HepG2 (cell line): Measurements from ENCODE around the gene SERPIND1. TPM values are rescaled to one million over a fixed set of nuclear protein-coding genes. Genes with fewer than 3 reads are reported as not detected.
A peak's percentile ranks its signal among the peaks of the same experiment; 100 is the strongest.

Experiments used
- FOXO1 ChIP-seq: sonication (generic); formaldehyde crosslinking; IDR thresholded peaks from 2 replicates; pipeline ENCODE4 v1.4.0; 2020; ENCODE audit warnings: missing genetic modification reagents
- KAT8 ChIP-seq: IDR thresholded peaks from 2 replicates; pipeline ENCODE4 v1.6.1; 2016; ENCODE audit warnings: missing genetic modification reagents, missing compliant biosample characterization
- RAD21 ChIP-seq: fragments of 450-650 bp; formaldehyde crosslinking; IDR thresholded peaks from 2 replicates; pipeline ENCODE4 v1.5.0; 2020; ENCODE audit warnings: mild to moderate bottlenecking
- SAP130 ChIP-seq: IDR thresholded peaks from 2 replicates; pipeline ENCODE4 v1.6.1; 2016; ENCODE audit warnings: low read depth
- STAG1 ChIP-seq: sonication (generic); formaldehyde crosslinking; IDR thresholded peaks from 2 replicates; pipeline ENCODE4 v1.4.0; 2020; ENCODE audit warnings: missing genetic modification reagents
- XRCC5 ChIP-seq: fragments of 200-400 bp; formaldehyde crosslinking; optimal IDR thresholded peaks from 2 replicates; pipeline ENCODE3; 2017; ENCODE audit warnings: mild to moderate bottlenecking, low read length
- ZBTB38 ChIP-seq: sonication (generic); formaldehyde crosslinking; IDR thresholded peaks from 2 replicates; pipeline ENCODE4 v1.5.1; 2020; ENCODE audit warnings: mild to moderate bottlenecking, missing genetic modification reagents
- ZNF501 ChIP-seq: sonication (generic); formaldehyde crosslinking; IDR thresholded peaks from 2 replicates; pipeline ENCODE4 v1.5.1; 2020; ENCODE audit warnings: mild to moderate bottlenecking, moderate library complexity, missing genetic modification reagents
- polyA plus RNA-seq, 8 experiments: library from polyadenylated mRNA; depleted of rRNA in 3 of 8; stranded (reverse) in 7 of 8; unstranded in 1 of 8; fragments of >200 nt; fragmentation: Illumina TruSeq in 4 of 8; extraction: Trizol in 4 of 8; gene quantifications; 2 replicates each; pipeline versions ENCODE4 v1.2.1 to v1.2.3, GENCODE V29; 2011 to 2016; ENCODE audit warnings: low read depth in 4 of 8, missing spikeins in 1 of 8, mixed read lengths in 1 of 8; ENCODE audit not compliant: insufficient read depth in 1 of 8
- total RNA-seq, 5 experiments: library from RNA; depleted of rRNA; stranded (reverse); fragments of >200 nt; fragmentation: Illumina TruSeq; extraction: Trizol; gene quantifications; 2 replicates each; pipeline ENCODE4 v1.2.3, GENCODE V29; 2016; ENCODE audit warnings: low read depth in 1 of 5
- TF ChIP-seq, protein P1 (sequence below): sonication (generic); formaldehyde crosslinking; IDR thresholded peaks from 2 replicates; pipeline ENCODE4 v1.5.0; 2020; ENCODE audit warnings: mild to moderate bottlenecking, missing genetic modification reagents
- TF ChIP-seq, protein P2 (sequence below): IDR thresholded peaks from 2 replicates; pipeline ENCODE4 v1.6.1; 2016
- TF ChIP-seq, protein P3 (sequence below): sonication (generic); formaldehyde crosslinking; IDR thresholded peaks from 2 replicates; pipeline ENCODE4 v1.5.0; 2020; ENCODE audit warnings: mild to moderate bottlenecking, missing genetic modification reagents, borderline replicate concordance
- TF ChIP-seq, protein P4 (sequence below): sonication (generic); formaldehyde crosslinking; IDR thresholded peaks from 2 replicates; pipeline ENCODE4 v1.5.1; 2020; ENCODE audit warnings: mild to moderate bottlenecking, missing genetic modification reagents, moderate library complexity
- TF ChIP-seq, protein P5 (sequence below): sonication (generic); formaldehyde crosslinking; IDR thresholded peaks from 2 replicates; pipeline ENCODE4 v1.5.1; 2020; ENCODE audit warnings: missing genetic modification reagents, mild to moderate bottlenecking, borderline replicate concordance

SERPIND1 gene
- total and polyA plus RNA-seq, 2 of the 13 experiments (the other 11 are each of a cell fraction or from before 2014, with no cell fraction given) = 111 to 350 TPM

DNA sequence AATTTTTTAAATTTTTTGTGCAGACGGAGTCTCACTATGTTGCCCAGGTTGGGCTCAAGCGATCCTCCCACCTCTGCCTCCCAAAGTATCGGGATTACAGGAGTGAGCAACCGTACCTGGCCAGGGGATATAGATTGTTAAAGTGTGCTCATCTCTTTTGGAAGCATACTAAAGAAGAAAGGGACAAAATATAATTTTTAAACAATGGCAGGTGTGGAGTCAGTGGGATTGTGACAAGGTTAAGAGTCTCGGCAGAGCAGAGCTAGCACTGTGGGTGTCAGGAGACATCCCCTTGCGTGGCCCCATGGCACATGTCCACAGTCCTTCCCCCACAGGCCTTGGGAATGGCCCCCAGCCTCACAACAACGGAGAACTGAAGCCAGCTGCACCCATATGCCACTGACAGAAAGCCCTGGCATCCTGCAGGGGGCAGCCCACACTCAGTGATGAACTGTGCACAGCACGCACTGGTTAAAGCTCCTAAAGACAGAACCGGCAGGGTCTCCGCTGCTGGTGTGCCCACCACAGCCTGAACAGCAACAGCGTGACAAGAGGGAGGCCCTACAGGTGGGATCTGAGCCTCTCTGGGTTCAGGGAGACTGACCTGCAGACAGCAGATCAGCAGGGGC lies 29.9 kb downstream of the SERPIND1 start (continued):
- TF ChIP-seq, protein P1, sequence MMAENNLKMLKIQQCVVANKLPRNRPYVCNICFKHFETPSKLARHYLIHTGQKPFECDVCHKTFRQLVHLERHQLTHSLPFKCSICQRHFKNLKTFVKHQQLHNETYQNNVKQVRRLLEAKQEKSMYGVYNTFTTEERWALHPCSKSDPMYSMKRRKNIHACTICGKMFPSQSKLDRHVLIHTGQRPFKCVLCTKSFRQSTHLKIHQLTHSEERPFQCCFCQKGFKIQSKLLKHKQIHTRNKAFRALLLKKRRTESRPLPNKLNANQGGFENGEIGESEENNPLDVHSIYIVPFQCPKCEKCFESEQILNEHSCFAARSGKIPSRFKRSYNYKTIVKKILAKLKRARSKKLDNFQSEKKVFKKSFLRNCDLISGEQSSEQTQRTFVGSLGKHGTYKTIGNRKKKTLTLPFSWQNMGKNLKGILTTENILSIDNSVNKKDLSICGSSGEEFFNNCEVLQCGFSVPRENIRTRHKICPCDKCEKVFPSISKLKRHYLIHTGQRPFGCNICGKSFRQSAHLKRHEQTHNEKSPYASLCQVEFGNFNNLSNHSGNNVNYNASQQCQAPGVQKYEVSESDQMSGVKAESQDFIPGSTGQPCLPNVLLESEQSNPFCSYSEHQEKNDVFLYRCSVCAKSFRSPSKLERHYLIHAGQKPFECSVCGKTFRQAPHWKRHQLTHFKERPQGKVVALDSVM (CRISPR knock-in tag) = no peak
- peak; percentile 28 for TF ChIP-seq XRCC5
- TF ChIP-seq ZNF501 (CRISPR knock-in tag) = peak; percentile 38; the same call in 1 of the 2 replicates
- TF ChIP-seq, protein P2, sequence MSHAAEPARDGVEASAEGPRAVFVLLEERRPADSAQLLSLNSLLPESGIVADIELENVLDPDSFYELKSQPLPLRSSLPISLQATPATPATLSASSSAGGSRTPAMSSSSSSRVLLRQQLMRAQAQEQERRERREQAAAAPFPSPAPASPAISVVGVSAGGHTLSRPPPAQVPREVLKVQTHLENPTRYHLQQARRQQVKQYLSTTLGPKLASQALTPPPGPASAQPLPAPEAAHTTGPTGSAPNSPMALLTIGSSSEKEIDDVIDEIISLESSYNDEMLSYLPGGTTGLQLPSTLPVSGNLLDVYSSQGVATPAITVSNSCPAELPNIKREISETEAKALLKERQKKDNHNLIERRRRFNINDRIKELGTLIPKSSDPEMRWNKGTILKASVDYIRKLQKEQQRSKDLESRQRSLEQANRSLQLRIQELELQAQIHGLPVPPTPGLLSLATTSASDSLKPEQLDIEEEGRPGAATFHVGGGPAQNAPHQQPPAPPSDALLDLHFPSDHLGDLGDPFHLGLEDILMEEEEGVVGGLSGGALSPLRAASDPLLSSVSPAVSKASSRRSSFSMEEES (CRISPR knock-in tag) = no peak
- peak; percentile 42; the same call in 1 of the 2 replicates for TF ChIP-seq SAP130 (CRISPR knock-in tag)
- TF ChIP-seq, protein P3, sequence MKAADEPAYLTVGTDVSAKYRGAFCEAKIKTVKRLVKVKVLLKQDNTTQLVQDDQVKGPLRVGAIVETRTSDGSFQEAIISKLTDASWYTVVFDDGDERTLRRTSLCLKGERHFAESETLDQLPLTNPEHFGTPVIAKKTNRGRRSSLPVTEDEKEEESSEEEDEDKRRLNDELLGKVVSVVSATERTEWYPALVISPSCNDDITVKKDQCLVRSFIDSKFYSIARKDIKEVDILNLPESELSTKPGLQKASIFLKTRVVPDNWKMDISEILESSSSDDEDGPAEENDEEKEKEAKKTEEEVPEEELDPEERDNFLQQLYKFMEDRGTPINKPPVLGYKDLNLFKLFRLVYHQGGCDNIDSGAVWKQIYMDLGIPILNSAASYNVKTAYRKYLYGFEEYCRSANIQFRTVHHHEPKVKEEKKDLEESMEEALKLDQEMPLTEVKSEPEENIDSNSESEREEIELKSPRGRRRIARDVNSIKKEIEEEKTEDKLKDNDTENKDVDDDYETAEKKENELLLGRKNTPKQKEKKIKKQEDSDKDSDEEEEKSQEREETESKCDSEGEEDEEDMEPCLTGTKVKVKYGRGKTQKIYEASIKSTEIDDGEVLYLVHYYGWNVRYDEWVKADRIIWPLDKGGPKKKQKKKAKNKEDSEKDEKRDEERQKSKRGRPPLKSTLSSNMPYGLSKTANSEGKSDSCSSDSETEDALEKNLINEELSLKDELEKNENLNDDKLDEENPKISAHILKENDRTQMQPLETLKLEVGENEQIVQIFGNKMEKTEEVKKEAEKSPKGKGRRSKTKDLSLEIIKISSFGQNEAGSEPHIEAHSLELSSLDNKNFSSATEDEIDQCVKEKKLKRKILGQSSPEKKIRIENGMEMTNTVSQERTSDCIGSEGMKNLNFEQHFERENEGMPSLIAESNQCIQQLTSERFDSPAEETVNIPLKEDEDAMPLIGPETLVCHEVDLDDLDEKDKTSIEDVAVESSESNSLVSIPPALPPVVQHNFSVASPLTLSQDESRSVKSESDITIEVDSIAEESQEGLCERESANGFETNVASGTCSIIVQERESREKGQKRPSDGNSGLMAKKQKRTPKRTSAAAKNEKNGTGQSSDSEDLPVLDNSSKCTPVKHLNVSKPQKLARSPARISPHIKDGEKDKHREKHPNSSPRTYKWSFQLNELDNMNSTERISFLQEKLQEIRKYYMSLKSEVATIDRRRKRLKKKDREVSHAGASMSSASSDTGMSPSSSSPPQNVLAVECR (CRISPR knock-in tag) = peak; percentile 29; the same call in 1 of the 2 replicates
- TF ChIP-seq FOXO1 (CRISPR knock-in tag) = peak; percentile 27; the same call in 1 of the 2 replicates
- peak; percentile 80 for TF ChIP-seq RAD21 (CRISPR knock-in tag)
- TF ChIP-seq ZBTB38 (CRISPR knock-in tag) = peak; percentile 61; the same call in 1 of the 2 replicates
- TF ChIP-seq, protein P4, sequence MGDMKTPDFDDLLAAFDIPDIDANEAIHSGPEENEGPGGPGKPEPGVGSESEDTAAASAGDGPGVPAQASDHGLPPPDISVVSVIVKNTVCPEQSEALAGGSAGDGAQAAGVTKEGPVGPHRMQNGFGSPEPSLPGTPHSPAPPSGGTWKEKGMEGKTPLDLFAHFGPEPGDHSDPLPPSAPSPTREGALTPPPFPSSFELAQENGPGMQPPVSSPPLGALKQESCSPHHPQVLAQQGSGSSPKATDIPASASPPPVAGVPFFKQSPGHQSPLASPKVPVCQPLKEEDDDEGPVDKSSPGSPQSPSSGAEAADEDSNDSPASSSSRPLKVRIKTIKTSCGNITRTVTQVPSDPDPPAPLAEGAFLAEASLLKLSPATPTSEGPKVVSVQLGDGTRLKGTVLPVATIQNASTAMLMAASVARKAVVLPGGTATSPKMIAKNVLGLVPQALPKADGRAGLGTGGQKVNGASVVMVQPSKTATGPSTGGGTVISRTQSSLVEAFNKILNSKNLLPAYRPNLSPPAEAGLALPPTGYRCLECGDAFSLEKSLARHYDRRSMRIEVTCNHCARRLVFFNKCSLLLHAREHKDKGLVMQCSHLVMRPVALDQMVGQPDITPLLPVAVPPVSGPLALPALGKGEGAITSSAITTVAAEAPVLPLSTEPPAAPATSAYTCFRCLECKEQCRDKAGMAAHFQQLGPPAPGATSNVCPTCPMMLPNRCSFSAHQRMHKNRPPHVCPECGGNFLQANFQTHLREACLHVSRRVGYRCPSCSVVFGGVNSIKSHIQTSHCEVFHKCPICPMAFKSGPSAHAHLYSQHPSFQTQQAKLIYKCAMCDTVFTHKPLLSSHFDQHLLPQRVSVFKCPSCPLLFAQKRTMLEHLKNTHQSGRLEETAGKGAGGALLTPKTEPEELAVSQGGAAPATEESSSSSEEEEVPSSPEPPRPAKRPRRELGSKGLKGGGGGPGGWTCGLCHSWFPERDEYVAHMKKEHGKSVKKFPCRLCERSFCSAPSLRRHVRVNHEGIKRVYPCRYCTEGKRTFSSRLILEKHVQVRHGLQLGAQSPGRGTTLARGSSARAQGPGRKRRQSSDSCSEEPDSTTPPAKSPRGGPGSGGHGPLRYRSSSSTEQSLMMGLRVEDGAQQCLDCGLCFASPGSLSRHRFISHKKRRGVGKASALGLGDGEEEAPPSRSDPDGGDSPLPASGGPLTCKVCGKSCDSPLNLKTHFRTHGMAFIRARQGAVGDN (CRISPR knock-in tag) = peak; percentile 50
- no peak for TF ChIP-seq KAT8 (CRISPR knock-in tag)
- TF ChIP-seq, protein P5, sequence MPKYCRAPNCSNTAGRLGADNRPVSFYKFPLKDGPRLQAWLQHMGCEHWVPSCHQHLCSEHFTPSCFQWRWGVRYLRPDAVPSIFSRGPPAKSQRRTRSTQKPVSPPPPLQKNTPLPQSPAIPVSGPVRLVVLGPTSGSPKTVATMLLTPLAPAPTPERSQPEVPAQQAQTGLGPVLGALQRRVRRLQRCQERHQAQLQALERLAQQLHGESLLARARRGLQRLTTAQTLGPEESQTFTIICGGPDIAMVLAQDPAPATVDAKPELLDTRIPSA (CRISPR knock-in tag) = no peak
- peak; percentile 90 for TF ChIP-seq STAG1 (CRISPR knock-in tag)
- TF ChIP-seq, all 625 proteins: peak for 14
